Liver (tissue), 9 donors: Measurements from ENCODE around the gene CHMP1B. TPM values are rescaled to one million over a fixed set of nuclear protein-coding genes. Genes with fewer than 3 reads are reported as not detected.

ENCODE experiments used
- DNase-seq: peaks from one replicate; pipeline ENCODE4 v3.0.0-alpha.2; 2017; ENCODE audit warnings: low spot score
- H3K27ac ChIP-seq, 2 donors: one replicate each; pipeline ENCODE4 v1.7.0; 2013; ENCODE audit warnings: inconsistent platforms in 2 of 2, low read length in 2 of 2, control low read depth in 1 of 2, low read depth in 1 of 2, mild to moderate bottlenecking in 1 of 2
- H3K27me3 ChIP-seq, 4 donors: one replicate each; pipeline versions ENCODE4 v1.6.1 to v1.7.0; 2013; ENCODE audit warnings: low read length in 3 of 4, inconsistent platforms in 1 of 4, mild to moderate bottlenecking in 1 of 4, moderate library complexity in 1 of 4; ENCODE audit not compliant: control insufficient read depth in 4 of 4, insufficient read depth in 4 of 4
- H3K36me3 ChIP-seq, 4 donors: one replicate each; pipeline versions ENCODE4 v1.6.1 to v1.7.0; 2013; ENCODE audit warnings: low read length in 3 of 4, mild to moderate bottlenecking in 3 of 4, low read depth in 1 of 4, moderate library complexity in 1 of 4; ENCODE audit not compliant: control insufficient read depth in 4 of 4, insufficient read depth in 3 of 4
- H3K4me1 ChIP-seq, 4 donors: one replicate each; pipeline versions ENCODE4 v1.6.1 to v1.7.0; 2013; ENCODE audit warnings: low read length in 3 of 4, mild to moderate bottlenecking in 3 of 4, moderate library complexity in 1 of 4; ENCODE audit not compliant: control insufficient read depth in 4 of 4, insufficient read depth in 4 of 4
- H3K4me3 ChIP-seq, 3 donors: one replicate each; pipeline versions ENCODE4 v1.6.1 to v1.7.0; 2013; ENCODE audit warnings: low read length in 3 of 3, control low read depth in 1 of 3, low read depth in 1 of 3, mild to moderate bottlenecking in 1 of 3
- H3K9ac ChIP-seq, 2 donors: one replicate each; pipeline ENCODE4 v1.7.0; 2013; ENCODE audit warnings: low read length in 2 of 2, mild to moderate bottlenecking in 2 of 2, moderate library complexity in 2 of 2, control low read depth in 1 of 2, low read depth in 1 of 2
- H3K9me3 ChIP-seq, 4 donors: one replicate each; pipeline versions ENCODE4 v1.6.1 to v1.7.0; 2013; ENCODE audit warnings: low read length in 3 of 4; ENCODE audit not compliant: control insufficient read depth in 4 of 4
- CTCF ChIP-seq: fragments of 150-350 bp; IDR thresholded peaks from 2 replicates; pipeline ENCODE4 v1.5.1; 2017; ENCODE audit warnings: improper control_type of control experiment, low read depth, low read length; ENCODE audit not compliant: missing input control
- EGR1 ChIP-seq, 2 donors: IDR thresholded peaks; 2 replicates each; pipeline ENCODE4 v1.6.1; 2016 to 2018; ENCODE audit warnings: antibody characterized with exemption in 2 of 2, low read depth in 2 of 2
- FOXA2 ChIP-seq: IDR thresholded peaks from 2 replicates; pipeline ENCODE4 v1.6.1; 2016; ENCODE audit warnings: antibody characterized with exemption
- JUND ChIP-seq, 2 donors: IDR thresholded peaks; 2 replicates each; pipeline ENCODE4 v1.6.1; 2016; ENCODE audit warnings: antibody characterized with exemption in 2 of 2
- MAX ChIP-seq: IDR thresholded peaks from 2 replicates; pipeline ENCODE4 v1.6.1; 2016; ENCODE audit warnings: antibody characterized with exemption
- NR2F2 ChIP-seq: IDR thresholded peaks from 2 replicates; pipeline ENCODE4 v1.6.1; 2016; ENCODE audit warnings: antibody characterized with exemption
- RAD21 ChIP-seq, 2 donors: IDR thresholded peaks; 2 replicates each; pipeline ENCODE4 v1.6.1; 2016; ENCODE audit warnings: antibody characterized with exemption in 2 of 2, mild to moderate bottlenecking in 2 of 2
- REST ChIP-seq: IDR thresholded peaks from 2 replicates; pipeline ENCODE4 v1.6.1; 2016; ENCODE audit warnings: antibody characterized with exemption, mild to moderate bottlenecking
- RXRA ChIP-seq, 2 donors: IDR thresholded peaks; 2 replicates each; pipeline ENCODE4 v1.6.1; 2017 to 2018; ENCODE audit warnings: antibody characterized with exemption in 2 of 2, mild to moderate bottlenecking in 1 of 2
- SP1 ChIP-seq: IDR thresholded peaks from 2 replicates; pipeline ENCODE4 v1.6.1; 2018; ENCODE audit warnings: antibody characterized with exemption, mild to moderate bottlenecking
- TAF1 ChIP-seq: conservative IDR thresholded peaks from 2 replicates; pipeline ENCODE4 v1.6.1; 2016; ENCODE audit warnings: antibody characterized with exemption, mild to moderate bottlenecking
- ZBTB33 ChIP-seq: IDR thresholded peaks from 2 replicates; pipeline ENCODE4 v1.6.1; 2016; ENCODE audit warnings: antibody characterized with exemption
- WGBS: extraction: QIAGEN DNeasy Blood & Tissue Kit; methylation state at CpG from one replicate; pipeline ENCODE4 v1.1.7; 2013; 5-methylcytosine and 5-hydroxymethylcytosine counted together
- polyA plus RNA-seq, 2 donors: library from polyadenylated mRNA; stranded (reverse) in 1 of 2; unstranded in 1 of 2; fragments of 200-250 nt in 1 of 2; fragments of >200 nt in 1 of 2; fragmentation: Nextera tagmentation in 1 of 2; extraction: Ambion mirVana in 1 of 2; gene quantifications; one replicate each; pipeline versions ENCODE4 v1.2.1 to v1.2.3, GENCODE V29; 2013 to 2015
- total RNA-seq, 2 donors: library from RNA; depleted of rRNA; stranded (reverse); fragments of >200 nt; gene quantifications; one replicate each; pipeline ENCODE4 v1.2.3, GENCODE V29; 2014
- donor health status: healthy.
- donor health status: healthy.
- donor health status: healthy.
- donor health status: healthy.
- donor health status: healthy.

Gene CHMP1B
- total and polyA plus RNA-seq, 4 donors = 13.6 to 23.6 (median 19.1) TPM

GRCh38 chr18:11828786-11829432 is 22.3 kb upstream of the CHMP1B start:
- 80% methylated on average over 6 of the region's 6 CpGs for WGBS
- TF ChIP-seq EGR1 (IDR thresholded peaks at IDR 0.05; ENCODE audit: low read depth in 2 of 2) (no peak), CTCF (no peak)
- Histone ChIP-seq H3K9me3 (no peaks in the 10 kb centered on the region), H3K4me1 (no peaks in the 10 kb centered on the region), H3K4me3 (no peak overlapping the region), H3K36me3 (no peaks in the 10 kb centered on the region), H3K27me3 (no peaks in the 10 kb centered on the region), H3K27ac (no peak overlapping the region), H3K9ac (no peak overlapping the region)
- DNase-seq = no peak

- Histone ChIP-seq H3K9ac (no peak overlapping the region), H3K9me3 (no peaks in the 10 kb centered on the region), H3K4me1 (no peaks in the 10 kb centered on the region), H3K27ac (no peak overlapping the region), H3K27me3 (no peaks in the 10 kb centered on the region), H3K4me3 (no peak overlapping the region), H3K36me3 (no peaks in the 10 kb centered on the region)
- WGBS = 92% methylated on average over 4 of the region's 4 CpGs
- no peak for TF ChIP-seq REST
- no peak for TF ChIP-seq FOXA2
- no peak for TF ChIP-seq NR2F2
- no peak for TF ChIP-seq MAX
- TF ChIP-seq CTCF = no peak
- TF ChIP-seq RAD21 (IDR thresholded peaks at IDR 0.05) = no peak
- no peak for TF ChIP-seq RXRA (IDR thresholded peaks at IDR 0.05)
- TF ChIP-seq ZBTB33 = no peak
- no peak for TF ChIP-seq EGR1 (IDR thresholded peaks at IDR 0.05; ENCODE audit: low read depth in 2 of 2)
- no peak for TF ChIP-seq SP1
- no peak for TF ChIP-seq JUND (IDR thresholded peaks at IDR 0.05)
- no peak for TF ChIP-seq TAF1
- DNase-seq = no peak
These were observed 20.6 kb upstream of the CHMP1B start for GRCh38 chr18:11830585-11830984.
